ENCODE data around the gene RPS25. TPM values are rescaled to one million over a fixed set of nuclear protein-coding genes. Genes with fewer than 3 reads are reported as not detected.

RPS25 gene
- total and polyA plus RNA-seq, 9 donors, result 1,606 to 2,660 (median 1,883) TPM

DNA sequence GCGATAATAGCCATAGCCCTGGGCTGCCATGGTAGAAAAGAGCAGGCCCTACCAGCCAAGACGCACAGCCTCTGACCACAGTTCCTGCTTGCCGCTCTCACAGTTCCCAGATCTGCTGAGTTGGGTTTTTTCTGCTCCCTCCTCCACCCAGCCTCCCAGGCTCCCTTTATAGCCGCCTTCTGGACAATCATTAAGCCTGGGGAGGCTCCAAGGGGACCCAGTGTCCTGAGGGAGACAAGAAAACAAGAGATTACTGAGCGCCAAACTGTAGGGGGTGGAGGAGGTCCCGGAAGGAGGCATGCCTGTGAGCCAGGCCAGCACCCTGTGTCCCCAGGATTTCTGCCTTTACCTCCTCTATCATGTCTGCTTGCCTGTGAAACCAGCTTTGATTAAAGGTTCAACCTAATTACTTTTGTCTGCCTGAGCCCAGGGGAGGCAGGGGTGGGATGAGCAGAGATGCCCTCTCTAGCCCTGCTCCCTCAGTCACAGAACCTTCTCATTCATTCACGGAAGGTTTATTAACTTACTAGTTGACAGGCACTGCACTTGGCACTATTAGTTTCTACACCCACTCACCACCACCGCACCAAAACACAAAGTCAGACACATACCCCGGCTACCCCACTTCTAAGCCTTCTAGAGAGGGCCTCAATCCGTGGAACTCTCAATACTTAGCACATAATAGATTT is 11.3 kb upstream of the RPS25 start:
- Histone ChIP-seq H3K36me3 (ENCODE audit: control insufficient read depth, insufficient read depth, low read length) (peaks cover 37% of the 10 kb centered on the region), H3K9me3 (replicated peaks; ENCODE audit: control insufficient read depth, low read depth, low read length) (no peaks in the 10 kb centered on the region), H3K4me3 (ENCODE audit: low read length) (peak overlapping the region; percentile 73), H3K27me3 (ENCODE audit: control insufficient read depth, insufficient read depth, low read length) (no peaks in the 10 kb centered on the region), H3K27ac (ENCODE audit: low read length) (peak overlapping the region; percentile 7), H3K4me1 (ENCODE audit: control insufficient read depth, insufficient read depth, low read length) (peaks cover 22% of the 10 kb centered on the region)
- DNase-seq, result peak; percentile 44
- WGBS (ENCODE audit: insufficient coverage), result 65% methylated on average over 5 of the region's 10 CpGs

DNA sequence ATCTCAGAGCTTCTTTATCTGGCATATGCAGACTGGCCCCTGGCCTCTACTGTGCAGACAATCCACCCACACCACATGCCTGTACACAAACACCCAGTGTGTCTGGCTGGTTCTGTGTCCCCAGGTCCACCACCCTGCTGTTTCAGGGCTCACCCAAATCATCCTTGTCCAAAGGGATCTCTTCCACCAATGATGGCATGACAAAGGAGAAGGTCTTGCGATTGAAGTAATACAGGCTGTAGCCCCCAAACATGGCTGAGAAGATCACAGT is 10.9 kb upstream of the RPS25 start:
- Histone ChIP-seq H3K9me3 (replicated peaks; ENCODE audit: control insufficient read depth, low read depth, low read length) (no peaks in the 10 kb centered on the region), H3K4me3 (ENCODE audit: low read length) (no peak overlapping the region), H3K27ac (ENCODE audit: low read length) (no peak overlapping the region), H3K36me3 (ENCODE audit: control insufficient read depth, insufficient read depth, low read length) (peaks cover 42% of the 10 kb centered on the region), H3K27me3 (ENCODE audit: control insufficient read depth, insufficient read depth, low read length) (no peaks in the 10 kb centered on the region), H3K4me1 (ENCODE audit: control insufficient read depth, insufficient read depth, low read length) (peaks cover 22% of the 10 kb centered on the region)
- DNase-seq, result no peak
- 60% methylated on average over 1 of the region's 1 CpG for WGBS (ENCODE audit: insufficient coverage)

DNA sequence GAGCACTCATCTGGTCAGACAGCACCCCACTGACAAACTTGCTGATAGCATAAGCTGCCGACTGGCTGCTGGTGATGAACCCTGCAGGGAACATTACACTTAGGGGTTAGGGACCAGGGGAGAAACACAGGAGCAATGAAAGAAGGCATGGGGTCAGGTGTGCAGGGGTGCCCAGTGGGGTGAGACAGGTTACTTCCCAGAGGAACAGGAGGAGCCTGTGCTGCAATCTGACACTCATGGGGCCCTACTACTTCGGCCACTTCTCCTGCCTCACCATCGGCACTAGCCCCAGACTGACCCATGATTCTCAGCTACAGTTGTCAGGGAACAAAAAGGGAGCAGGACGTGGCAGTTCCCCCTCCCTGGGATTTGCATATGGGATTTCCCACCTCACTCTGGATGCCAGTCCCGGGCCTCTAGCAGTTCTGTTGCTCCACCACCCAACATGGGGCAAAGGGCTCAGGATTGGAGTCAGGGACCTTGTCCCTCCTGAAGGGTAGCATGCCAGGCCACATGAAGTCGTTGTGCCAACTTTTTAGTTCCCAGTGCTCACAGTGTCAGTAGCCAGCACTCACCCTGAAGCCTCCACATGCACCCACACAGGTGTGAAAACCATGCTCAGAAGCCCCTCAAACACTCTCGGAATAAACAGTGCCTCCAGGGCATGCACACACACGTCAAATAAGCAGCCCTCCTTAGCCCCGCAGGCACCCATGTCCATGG is 10.4 kb upstream of the RPS25 start:
- Histone ChIP-seq H3K4me1 (ENCODE audit: control insufficient read depth, insufficient read depth, low read length) (peaks cover 22% of the 10 kb centered on the region), H3K36me3 (ENCODE audit: control insufficient read depth, insufficient read depth, low read length) (peaks cover 46% of the 10 kb centered on the region), H3K9me3 (replicated peaks; ENCODE audit: control insufficient read depth, low read depth, low read length) (no peaks in the 10 kb centered on the region), H3K27me3 (ENCODE audit: control insufficient read depth, insufficient read depth, low read length) (no peaks in the 10 kb centered on the region), H3K27ac (ENCODE audit: low read length) (no peak overlapping the region), H3K4me3 (ENCODE audit: low read length) (no peak overlapping the region)
- no peak for DNase-seq
- 70% methylated on average over 8 of the region's 9 CpGs for WGBS (ENCODE audit: insufficient coverage)

DNA sequence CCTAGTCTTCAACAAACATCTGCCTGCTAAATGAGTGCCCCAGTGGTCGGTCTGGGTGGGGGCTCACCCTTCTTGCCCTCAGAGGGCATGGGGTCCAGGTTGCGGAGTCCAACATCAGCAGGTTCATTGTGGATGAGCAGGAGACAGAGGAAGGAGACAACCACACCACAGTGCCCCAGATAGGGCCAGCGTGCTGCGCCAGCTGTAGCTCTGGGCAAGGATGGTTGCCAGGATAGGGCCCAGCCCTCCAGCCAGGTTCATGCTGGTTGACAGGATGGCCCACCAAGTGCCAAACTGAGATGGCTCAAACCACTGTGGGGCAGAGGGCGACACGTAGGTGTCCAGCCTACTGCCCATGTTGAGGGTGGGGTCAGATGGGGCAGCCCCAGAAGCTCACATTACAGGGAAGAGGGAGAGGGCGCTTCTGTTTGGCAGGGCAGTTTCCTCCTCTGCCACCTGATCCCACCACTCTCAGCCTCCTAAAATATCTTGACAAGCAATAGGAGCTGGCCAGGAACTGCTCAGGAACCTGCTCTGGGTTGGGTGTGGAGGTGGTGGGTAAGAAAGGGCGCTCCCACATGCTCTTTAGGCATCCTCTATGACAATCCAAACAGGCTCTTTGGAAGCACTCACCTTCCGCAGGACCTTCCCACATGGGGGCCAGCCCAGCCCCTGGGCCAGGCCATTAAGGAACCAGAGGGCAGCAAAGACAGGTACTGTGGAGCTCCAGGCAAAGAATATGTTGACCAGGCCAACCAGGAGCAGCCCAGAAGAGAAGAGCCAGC is 9.6 kb upstream of the RPS25 start:
- no peaks in the 10 kb centered on the region for H3K9me3 ChIP-seq (replicated peaks; ENCODE audit: control insufficient read depth, low read depth, low read length)
- H3K27me3 ChIP-seq (ENCODE audit: control insufficient read depth, insufficient read depth, low read length), result no peaks in the 10 kb centered on the region
- DNase-seq, result no peak
- H3K4me1 ChIP-seq (ENCODE audit: control insufficient read depth, insufficient read depth, low read length), result peaks cover 22% of the 10 kb centered on the region
- H3K36me3 ChIP-seq (ENCODE audit: control insufficient read depth, insufficient read depth, low read length), result peaks cover 53% of the 10 kb centered on the region
- H3K4me3 ChIP-seq (ENCODE audit: low read length), result no peak overlapping the region
- H3K27ac ChIP-seq (ENCODE audit: low read length), result no peak overlapping the region
- WGBS (ENCODE audit: insufficient coverage), result 100% methylated on average over 5 of the region's 9 CpGs

DNA sequence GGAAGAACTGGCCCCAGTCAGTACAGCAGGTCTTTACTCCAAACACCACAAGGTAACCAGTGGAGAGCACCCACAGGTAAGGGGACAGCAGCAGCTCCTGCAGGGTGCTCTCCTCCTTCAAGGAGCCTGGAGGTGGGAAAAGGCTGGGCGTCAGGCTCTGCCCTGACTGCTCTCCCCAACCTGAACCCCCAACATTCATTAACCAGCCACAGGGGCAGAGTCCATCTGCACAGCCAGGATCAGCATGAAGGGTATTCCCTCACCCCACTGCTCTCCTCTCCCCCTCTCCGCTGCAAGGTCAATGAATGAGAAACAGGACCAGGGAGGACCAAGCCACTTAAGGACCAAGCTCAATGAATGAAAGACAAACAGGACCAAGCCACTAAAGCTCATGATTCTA is 8.8 kb upstream of the RPS25 start:
- H3K4me1 ChIP-seq (ENCODE audit: control insufficient read depth, insufficient read depth, low read length), result peaks cover 22% of the 10 kb centered on the region
- H3K36me3 ChIP-seq (ENCODE audit: control insufficient read depth, insufficient read depth, low read length), result peaks cover 59% of the 10 kb centered on the region
- no peak overlapping the region for H3K27ac ChIP-seq (ENCODE audit: low read length)
- H3K9me3 ChIP-seq (replicated peaks; ENCODE audit: control insufficient read depth, low read depth, low read length), result no peaks in the 10 kb centered on the region
- no peak for DNase-seq
- H3K4me3 ChIP-seq (ENCODE audit: low read length), result no peak overlapping the region
- WGBS (ENCODE audit: insufficient coverage), result no CpG with 5 or more reads among the region's 2 CpGs
- H3K27me3 ChIP-seq (ENCODE audit: control insufficient read depth, insufficient read depth, low read length), result no peaks in the 10 kb centered on the region

DNA sequence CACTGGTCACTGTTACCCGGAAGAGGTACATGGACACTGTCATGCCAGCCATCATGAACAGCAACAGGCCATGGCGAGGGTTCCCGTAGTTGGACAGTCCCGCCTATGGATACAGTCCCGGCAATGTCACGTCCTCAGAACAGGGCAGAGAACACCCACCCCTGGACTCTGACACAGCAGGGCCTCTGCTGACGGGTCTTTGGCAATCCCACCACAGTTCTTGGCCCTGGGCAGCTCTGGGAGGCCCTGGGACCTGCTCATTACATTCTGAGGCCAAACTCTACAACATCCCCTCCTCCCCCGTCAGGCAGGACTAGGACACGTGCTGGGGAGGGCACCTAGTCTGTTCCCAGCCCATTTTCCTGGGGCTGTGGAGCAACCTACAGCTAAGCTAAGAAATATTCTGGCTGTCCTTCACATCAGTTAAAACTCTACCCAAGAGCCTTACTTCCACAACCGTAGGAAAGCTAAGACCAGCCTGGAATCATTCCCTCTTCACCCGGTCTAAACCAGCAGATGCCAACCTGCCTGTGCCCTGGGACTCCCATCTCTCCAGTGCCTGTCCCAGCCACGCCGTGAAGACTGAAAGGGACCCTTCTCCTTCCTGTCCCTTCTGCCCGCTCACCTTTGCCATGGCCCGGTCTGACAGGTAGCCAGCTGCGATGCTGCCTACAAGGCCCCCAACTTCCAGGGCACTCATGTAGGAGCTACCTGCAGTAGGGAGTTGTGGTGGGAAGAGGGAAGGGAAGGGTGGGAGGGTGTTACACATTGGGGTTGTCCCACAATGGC is 8.0 kb upstream of the RPS25 start:
- no peak for DNase-seq
- WGBS (ENCODE audit: insufficient coverage), result 75% methylated on average over 13 of the region's 16 CpGs
- no peaks in the 10 kb centered on the region for H3K9me3 ChIP-seq (replicated peaks; ENCODE audit: control insufficient read depth, low read depth, low read length)
- H3K4me1 ChIP-seq (ENCODE audit: control insufficient read depth, insufficient read depth, low read length), result peaks cover 22% of the 10 kb centered on the region
- no peak overlapping the region for H3K4me3 ChIP-seq (ENCODE audit: low read length)
- peaks cover 67% of the 10 kb centered on the region for H3K36me3 ChIP-seq (ENCODE audit: control insufficient read depth, insufficient read depth, low read length)
- H3K27ac ChIP-seq (ENCODE audit: low read length), result no peak overlapping the region
- H3K27me3 ChIP-seq (ENCODE audit: control insufficient read depth, insufficient read depth, low read length), result no peaks in the 10 kb centered on the region

DNA sequence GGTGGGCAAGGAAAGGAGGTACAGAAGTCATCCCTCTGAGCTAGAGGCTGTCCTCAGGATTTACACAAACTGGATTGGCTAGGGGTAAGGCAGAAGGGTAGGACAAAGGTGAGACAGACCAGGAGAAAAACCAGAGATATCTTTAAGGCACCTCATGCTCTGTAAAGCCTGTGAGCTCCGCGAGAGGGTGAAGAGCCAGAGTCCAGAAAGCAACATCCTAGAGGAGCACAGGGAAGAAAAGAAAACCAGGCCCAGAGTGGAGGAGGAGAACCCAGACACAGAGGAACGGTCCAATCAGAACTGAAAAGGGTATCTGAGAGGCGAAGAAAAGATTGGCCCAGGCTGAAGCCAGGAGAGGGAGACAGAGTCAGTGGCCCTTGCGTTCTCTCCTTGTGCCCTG is 7.4 kb upstream of the RPS25 start:
- WGBS (ENCODE audit: insufficient coverage), result 88% methylated on average over 5 of the region's 5 CpGs
- no peak overlapping the region for H3K4me3 ChIP-seq (ENCODE audit: low read length)
- no peaks in the 10 kb centered on the region for H3K9me3 ChIP-seq (replicated peaks; ENCODE audit: control insufficient read depth, low read depth, low read length)
- DNase-seq, result no peak
- peaks cover 20% of the 10 kb centered on the region for H3K4me1 ChIP-seq (ENCODE audit: control insufficient read depth, insufficient read depth, low read length)
- H3K27ac ChIP-seq (ENCODE audit: low read length), result no peak overlapping the region
- peaks cover 72% of the 10 kb centered on the region for H3K36me3 ChIP-seq (ENCODE audit: control insufficient read depth, insufficient read depth, low read length)
- no peaks in the 10 kb centered on the region for H3K27me3 ChIP-seq (ENCODE audit: control insufficient read depth, insufficient read depth, low read length)

DNA sequence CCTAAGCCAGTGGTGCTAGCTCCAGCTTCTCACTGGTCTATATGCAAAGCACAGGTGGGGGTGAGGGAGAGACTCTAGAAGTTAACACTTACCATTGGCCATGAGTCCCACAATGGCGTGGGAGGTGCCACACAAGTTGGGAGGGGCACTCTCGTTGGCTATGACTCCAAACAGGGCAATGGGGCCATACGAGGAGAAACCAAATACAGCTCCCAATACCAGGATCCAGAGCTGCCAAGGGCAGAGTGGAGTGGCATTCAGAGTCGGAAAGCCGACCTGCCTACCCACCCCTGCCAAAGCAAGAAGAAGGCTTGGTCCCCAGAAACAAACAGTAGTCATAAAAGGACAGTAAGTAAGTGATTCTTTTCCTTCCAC is 6.9 kb upstream of the RPS25 start:
- no peaks in the 10 kb centered on the region for H3K27me3 ChIP-seq (ENCODE audit: control insufficient read depth, insufficient read depth, low read length)
- H3K9me3 ChIP-seq (replicated peaks; ENCODE audit: control insufficient read depth, low read depth, low read length), result no peaks in the 10 kb centered on the region
- H3K4me1 ChIP-seq (ENCODE audit: control insufficient read depth, insufficient read depth, low read length), result peaks cover 19% of the 10 kb centered on the region
- no peak for DNase-seq
- H3K27ac ChIP-seq (ENCODE audit: low read length), result peak overlapping the region; percentile 35
- H3K36me3 ChIP-seq (ENCODE audit: control insufficient read depth, insufficient read depth, low read length), result peaks cover 73% of the 10 kb centered on the region
- no peak overlapping the region for H3K4me3 ChIP-seq (ENCODE audit: low read length)
- WGBS (ENCODE audit: insufficient coverage), result 53% methylated on average over 2 of the region's 5 CpGs

DNA sequence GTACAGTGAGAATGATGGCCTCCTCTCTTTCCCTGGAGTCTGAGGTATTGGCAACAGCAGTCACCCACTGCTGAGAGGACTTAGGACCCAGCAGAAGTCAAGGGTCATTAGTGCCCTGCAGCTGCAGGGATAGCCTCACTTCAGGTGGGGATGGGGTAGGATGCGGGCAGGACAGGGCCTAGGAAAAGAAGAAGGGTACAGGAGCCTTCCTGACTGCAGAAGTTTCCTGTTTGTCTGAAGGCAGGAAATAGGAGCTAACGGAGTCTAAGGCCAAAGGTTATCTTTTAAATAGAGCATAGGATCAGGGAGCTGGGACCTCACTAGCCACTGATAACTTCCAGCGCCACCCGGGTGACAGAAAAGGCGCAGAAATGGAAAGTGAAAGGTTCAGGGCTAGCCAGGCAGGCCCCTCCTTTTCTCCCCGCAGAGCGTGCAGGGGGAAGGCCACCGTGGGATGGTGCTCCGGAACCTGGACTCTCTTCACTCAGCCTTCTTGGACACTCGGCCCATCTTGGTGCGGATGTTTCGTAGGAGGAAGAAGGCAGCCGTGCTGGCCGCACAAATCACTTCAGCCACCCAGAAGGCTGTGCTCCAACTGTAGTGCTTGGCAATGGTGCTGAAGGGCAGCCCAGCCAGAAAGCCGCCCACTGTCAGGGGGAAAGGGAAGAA is 6.4 kb upstream of the RPS25 start:
- H3K9me3 ChIP-seq (replicated peaks; ENCODE audit: control insufficient read depth, low read depth, low read length), result no peaks in the 10 kb centered on the region
- H3K4me3 ChIP-seq (ENCODE audit: low read length), result no peak overlapping the region
- peak overlapping the region; percentile 35 for H3K27ac ChIP-seq (ENCODE audit: low read length)
- H3K27me3 ChIP-seq (ENCODE audit: control insufficient read depth, insufficient read depth, low read length), result no peaks in the 10 kb centered on the region
- peaks cover 76% of the 10 kb centered on the region for H3K36me3 ChIP-seq (ENCODE audit: control insufficient read depth, insufficient read depth, low read length)
- peak; percentile 27 for DNase-seq
- 67% methylated on average over 14 of the region's 15 CpGs for WGBS (ENCODE audit: insufficient coverage)
- peaks cover 19% of the 10 kb centered on the region for H3K4me1 ChIP-seq (ENCODE audit: control insufficient read depth, insufficient read depth, low read length)

All from muscle of leg (tissue), 11 donors.